ENCODE data around the gene SPAG5. TPM values are rescaled to one million over a fixed set of nuclear protein-coding genes. Genes with fewer than 3 reads are reported as not detected.
A peak's percentile ranks its signal among the peaks of the same experiment; 100 is the strongest.

The SPAG5 gene
- total RNA-seq, 4 donors from 2014 or later, result 1.4 to 4.9 (median 2.6) TPM

DNA sequence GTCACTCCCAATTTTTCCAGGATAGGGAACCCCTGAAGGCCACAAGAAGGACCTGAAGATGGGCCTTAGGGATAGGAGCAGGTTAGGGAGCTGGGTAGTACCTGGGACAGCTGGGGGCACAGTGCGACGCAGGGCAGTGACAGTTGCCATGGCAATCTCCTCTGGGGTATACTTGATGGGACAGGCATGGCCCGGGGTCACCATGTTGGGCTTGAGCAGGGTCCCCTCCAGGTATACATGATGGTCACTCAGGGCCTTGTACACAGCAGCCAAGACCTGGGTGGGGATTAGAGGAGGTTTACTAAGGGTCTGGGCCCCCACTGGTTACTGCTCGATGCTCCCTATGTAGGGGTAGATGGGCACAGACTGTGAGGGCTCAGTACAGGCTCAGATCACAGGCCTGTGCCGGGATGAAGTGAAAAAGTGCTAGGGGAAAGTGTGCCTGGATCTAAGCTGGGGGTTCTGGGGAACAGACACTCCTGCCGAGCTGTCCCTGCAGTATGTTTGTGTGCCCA, 24.8 kb downstream of the SPAG5 start:
- H3K36me3 ChIP-seq, result peaks cover 0 to 5% of the 10 kb centered on the region in 2 donors
- TF ChIP-seq POLR2A (IDR thresholded peaks at IDR 0.05) (no peak), EP300 (IDR thresholded peaks at IDR 0.05) (no peak), POLR2AphosphoS5 (IDR thresholded peaks at IDR 0.05) (no peak)
- TF ChIP-seq, protein P1, sequence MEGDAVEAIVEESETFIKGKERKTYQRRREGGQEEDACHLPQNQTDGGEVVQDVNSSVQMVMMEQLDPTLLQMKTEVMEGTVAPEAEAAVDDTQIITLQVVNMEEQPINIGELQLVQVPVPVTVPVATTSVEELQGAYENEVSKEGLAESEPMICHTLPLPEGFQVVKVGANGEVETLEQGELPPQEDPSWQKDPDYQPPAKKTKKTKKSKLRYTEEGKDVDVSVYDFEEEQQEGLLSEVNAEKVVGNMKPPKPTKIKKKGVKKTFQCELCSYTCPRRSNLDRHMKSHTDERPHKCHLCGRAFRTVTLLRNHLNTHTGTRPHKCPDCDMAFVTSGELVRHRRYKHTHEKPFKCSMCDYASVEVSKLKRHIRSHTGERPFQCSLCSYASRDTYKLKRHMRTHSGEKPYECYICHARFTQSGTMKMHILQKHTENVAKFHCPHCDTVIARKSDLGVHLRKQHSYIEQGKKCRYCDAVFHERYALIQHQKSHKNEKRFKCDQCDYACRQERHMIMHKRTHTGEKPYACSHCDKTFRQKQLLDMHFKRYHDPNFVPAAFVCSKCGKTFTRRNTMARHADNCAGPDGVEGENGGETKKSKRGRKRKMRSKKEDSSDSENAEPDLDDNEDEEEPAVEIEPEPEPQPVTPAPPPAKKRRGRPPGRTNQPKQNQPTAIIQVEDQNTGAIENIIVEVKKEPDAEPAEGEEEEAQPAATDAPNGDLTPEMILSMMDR (IDR thresholded peaks at IDR 0.05), result no peak
- no peak overlapping the region for H3K4me3 ChIP-seq
- no peaks in the 10 kb centered on the region for H3K9me3 ChIP-seq
- H3K4me1 ChIP-seq, result peaks cover 0 to 51% (median 17%) of the 10 kb centered on the region in 3 donors
- 94 to 95% methylated on average over 4 of the region's 6 CpGs for WGBS, 2 donors (ENCODE audit: low coverage in 1 of 2)
- H3K27ac ChIP-seq, result no peak overlapping the region
- no peak for ATAC-seq
- H3K27me3 ChIP-seq, result no peaks in the 10 kb centered on the region

GRCh38 chr17:28573521-28573920, 25.3 kb downstream of the SPAG5 start:
- Histone ChIP-seq H3K27ac (no peak overlapping the region), H3K27me3 (no peaks in the 10 kb centered on the region), H3K4me1 (peaks cover 0 to 52% (median 17%) of the 10 kb centered on the region in 3 donors), H3K4me3 (no peak overlapping the region), H3K9me3 (no peaks in the 10 kb centered on the region), H3K36me3 (peaks cover 0 to 5% of the 10 kb centered on the region in 2 donors)
- TF ChIP-seq POLR2AphosphoS5 (IDR thresholded peaks at IDR 0.05) (no peak), EP300 (IDR thresholded peaks at IDR 0.05) (no peak), POLR2A (IDR thresholded peaks at IDR 0.05) (no peak)
- TF ChIP-seq, protein P1 (IDR thresholded peaks at IDR 0.05), result no peak
- WGBS, 2 donors (ENCODE audit: low coverage in 1 of 2), result 100% methylated on average over 1 of the region's 9 CpGs; no CpG with 5 or more reads in 1 of the 2 donors
- no peak for ATAC-seq

DNA sequence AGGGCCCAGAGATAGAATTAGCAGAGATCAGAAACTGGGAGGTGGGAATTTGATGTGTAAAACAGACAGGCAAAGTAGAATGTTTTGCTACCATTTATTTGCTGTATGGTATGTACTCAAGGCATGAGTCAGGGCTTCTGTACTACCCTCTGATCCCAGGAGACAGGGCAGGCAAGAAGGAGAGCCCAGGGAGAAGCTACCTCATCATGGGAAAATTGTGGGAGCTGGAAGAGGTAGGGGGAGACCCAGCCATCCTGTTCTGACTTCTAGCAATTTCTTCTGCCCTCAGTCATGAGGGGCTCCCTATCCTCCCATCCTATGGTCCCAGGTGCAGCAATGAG, 25.8 kb downstream of the SPAG5 start:
- ATAC-seq, result no peak
- peaks cover 0 to 56% (median 17%) of the 10 kb centered on the region in 3 donors for H3K4me1 ChIP-seq
- H3K4me3 ChIP-seq, result no peak overlapping the region
- H3K36me3 ChIP-seq, result peaks cover 0 to 5% of the 10 kb centered on the region in 2 donors
- H3K27me3 ChIP-seq, result no peaks in the 10 kb centered on the region
- TF ChIP-seq, protein P1 (IDR thresholded peaks at IDR 0.05), result no peak
- TF ChIP-seq POLR2A (IDR thresholded peaks at IDR 0.05), result no peak
- TF ChIP-seq POLR2AphosphoS5 (IDR thresholded peaks at IDR 0.05), result no peak
- TF ChIP-seq EP300 (IDR thresholded peaks at IDR 0.05), result no peak
- H3K27ac ChIP-seq, result no peak overlapping the region
- H3K9me3 ChIP-seq, result no peaks in the 10 kb centered on the region

- whole genome bisulfite sequencing, 2 donors (ENCODE audit: low coverage in 1 of 2), result 43 to 71% methylated on average over 1 to 4 of the region's 5 CpGs
- Histone ChIP-seq H3K4me3 (peak overlapping the region; percentile 74 to 94), H3K27me3 (no peaks in the 10 kb centered on the region), H3K9me3 (no peaks in the 10 kb centered on the region), H3K4me1 (peaks cover 0 to 59% (median 17%) of the 10 kb centered on the region in 3 donors), H3K27ac (peak overlapping the region; percentile 81 to 88 (median 85)), H3K36me3 (peaks cover 0 to 10% of the 10 kb centered on the region in 2 donors)
- no peak for ATAC-seq
- TF ChIP-seq POLR2AphosphoS5 (IDR thresholded peaks at IDR 0.05) (no peak), EP300 (IDR thresholded peaks at IDR 0.05) (no peak), POLR2A (IDR thresholded peaks at IDR 0.05) (no peak)
- TF ChIP-seq, protein P1 (IDR thresholded peaks at IDR 0.05), result no peak
Observed at GRCh38 chr17:28572259-28573039, 26.4 kb downstream of the SPAG5 start.

Measured in gastroesophageal sphincter (tissue), 4 donors.